Panc1 (cell line): ENCODE data around the gene ZNF469. TPM values are rescaled to one million over a fixed set of nuclear protein-coding genes. Genes with fewer than 3 reads are reported as not detected.

Experiments
- ATAC-seq: fragments of 200-7000 bp; cut with Tn5 transposase; 2 replicates; pipeline ENCODE4 v1.9.1; 2020; ENCODE audit warnings: mild to moderate bottlenecking, moderate library complexity
- BruUV-seq: library from RNA; stranded (reverse); fragments of 400-500 nt; replicated peaks from 2 replicates; lab custom pipeline; 2021; lab: Mats Ljungman, UMichigan
- CTCF ChIA-PET: fragments of 300-600 bp; sonication (Branson Sonifier 250); formaldehyde crosslinking; loops from one replicate; lab custom pipeline; 2022; ENCODE audit warnings: antibody characterized with exemption; lab: Charles Lee
- POLR2A ChIA-PET: fragments of 300-600 bp; sonication (Branson Sonifier 250); formaldehyde crosslinking; loops from one replicate; lab custom pipeline; 2022; ENCODE audit warnings: antibody characterized with exemption; lab: Charles Lee
- DNase-seq: peaks from one replicate; pipeline ENCODE4 v3.0.0-alpha.2; 2010; ENCODE audit warnings: low read depth, low spot score
- H3K27ac ChIP-seq: 2 replicates; pipeline ENCODE4 v1.5.1; 2011; ENCODE audit warnings: mild to moderate bottlenecking, low read length, inconsistent platforms
- H3K27me3 ChIP-seq: fragments of 200-500 bp; sonication (Bioruptor generic); 2 replicates; pipeline ENCODE4 v1.6.0; 2014; ENCODE audit warnings: low read length, inconsistent platforms; ENCODE audit not compliant: control insufficient read depth, insufficient read depth
- H3K36me3 ChIP-seq: fragments of 200-500 bp; sonication (Bioruptor generic); 2 replicates; pipeline ENCODE4 v1.5.1; 2014; ENCODE audit warnings: inconsistent platforms, mild to moderate bottlenecking, low read length, moderate library complexity; ENCODE audit not compliant: control insufficient read depth, insufficient read depth
- H3K4me1 ChIP-seq: 2 replicates; pipeline ENCODE4 v1.5.1; 2011; ENCODE audit warnings: inconsistent platforms, mild to moderate bottlenecking, low read length, moderate library complexity; ENCODE audit not compliant: control insufficient read depth, insufficient read depth
- H3K4me3 ChIP-seq, 2 experiments: 2 replicates each; pipeline ENCODE4 v1.5.1; 2011 to 2012; ENCODE audit warnings: low read depth in 2 of 2, low read length in 2 of 2, mild to moderate bottlenecking in 2 of 2, inconsistent platforms in 1 of 2, moderate library complexity in 1 of 2
- H3K9me3 ChIP-seq: fragments of 200-500 bp; sonication (Bioruptor generic); 2 replicates; pipeline ENCODE4 v1.5.1; 2014; ENCODE audit warnings: low read depth, mild to moderate bottlenecking, inconsistent platforms, low read length, moderate library complexity; ENCODE audit not compliant: control insufficient read depth, insufficient read depth
- POLR2AphosphoS5 ChIP-seq: IDR thresholded peaks from 2 replicates; pipeline ENCODE4 v1.6.1; 2012; ENCODE audit warnings: mild to moderate bottlenecking, low read depth, low read length, moderate library complexity
- REST ChIP-seq, 2 experiments: IDR thresholded peaks; 2 replicates each; pipeline ENCODE4 v1.6.1; 2011 to 2012; ENCODE audit warnings: low read depth in 2 of 2, control low read depth in 1 of 2, low read length in 1 of 2, mild to moderate bottlenecking in 1 of 2, moderate library complexity in 1 of 2; ENCODE audit not compliant: insufficient read depth in 1 of 2
- SIN3A ChIP-seq: IDR thresholded peaks from 2 replicates; pipeline ENCODE4 v1.6.1; 2012; ENCODE audit warnings: low read depth, mild to moderate bottlenecking, low read length, moderate library complexity, borderline replicate concordance; ENCODE audit not compliant: insufficient read depth
- TCF7L2 ChIP-seq: IDR thresholded peaks from 2 replicates; pipeline ENCODE4 v1.6.1; 2011; ENCODE audit warnings: mild to moderate bottlenecking, low read depth, low read length, inconsistent platforms
- in situ Hi-C: cut with HindIII; loops from 2 replicates; pipeline ENCODE4 v1.10.0; 2016; ENCODE audit warnings: low sequenced_read_pairs, low pct_unique_long_range_greater_than_20kb
- intact Hi-C: fragments of 100-400 bp; cut with micrococcal nuclease; formaldehyde crosslinking; loops from one replicate; pipeline ENCODE4 v1.10.0; 2022; ENCODE audit not compliant: unreplicated experiment
- total RNA-seq: library from RNA; stranded (reverse); gene quantifications from one replicate; pipeline ENCODE4 v1.2.1, GENCODE V29; 2021; ENCODE audit not compliant: unreplicated experiment
- TF ChIP-seq, protein P1 (sequence below): fragments of 450-650 bp; IDR thresholded peaks from 2 replicates; pipeline ENCODE4 v1.5.1; 2017; ENCODE audit warnings: mild to moderate bottlenecking

ZNF469 gene
- total RNA-seq, 1 experiment from 2014 or later: 1.3 TPM

GRCh38 chr16:88370365-88370764 lies 12.4 kb upstream of the ZNF469 start:
- TF ChIP-seq SIN3A (no peak), POLR2AphosphoS5 (no peak), TCF7L2 (no peak), REST (IDR thresholded peaks at IDR 0.05; ENCODE audit: insufficient read depth in 1 of 2, low read depth in 2 of 2, low read length in 1 of 2) (no peak)
- TF ChIP-seq, protein P1, sequence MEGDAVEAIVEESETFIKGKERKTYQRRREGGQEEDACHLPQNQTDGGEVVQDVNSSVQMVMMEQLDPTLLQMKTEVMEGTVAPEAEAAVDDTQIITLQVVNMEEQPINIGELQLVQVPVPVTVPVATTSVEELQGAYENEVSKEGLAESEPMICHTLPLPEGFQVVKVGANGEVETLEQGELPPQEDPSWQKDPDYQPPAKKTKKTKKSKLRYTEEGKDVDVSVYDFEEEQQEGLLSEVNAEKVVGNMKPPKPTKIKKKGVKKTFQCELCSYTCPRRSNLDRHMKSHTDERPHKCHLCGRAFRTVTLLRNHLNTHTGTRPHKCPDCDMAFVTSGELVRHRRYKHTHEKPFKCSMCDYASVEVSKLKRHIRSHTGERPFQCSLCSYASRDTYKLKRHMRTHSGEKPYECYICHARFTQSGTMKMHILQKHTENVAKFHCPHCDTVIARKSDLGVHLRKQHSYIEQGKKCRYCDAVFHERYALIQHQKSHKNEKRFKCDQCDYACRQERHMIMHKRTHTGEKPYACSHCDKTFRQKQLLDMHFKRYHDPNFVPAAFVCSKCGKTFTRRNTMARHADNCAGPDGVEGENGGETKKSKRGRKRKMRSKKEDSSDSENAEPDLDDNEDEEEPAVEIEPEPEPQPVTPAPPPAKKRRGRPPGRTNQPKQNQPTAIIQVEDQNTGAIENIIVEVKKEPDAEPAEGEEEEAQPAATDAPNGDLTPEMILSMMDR: no peak
- BruUV-seq: no TSS peak
- no peaks in the 10 kb centered on the region for H3K4me1 ChIP-seq
- CTCF ChIA-PET: no interaction called here
- no peaks in the 10 kb centered on the region for H3K27me3 ChIP-seq
- in situ Hi-C loops (no loop called here), intact Hi-C loops (no loop called here)
- no peaks in the 10 kb centered on the region for H3K36me3 ChIP-seq
- DNase-seq (no peak), ATAC-seq (no peak)
- no peak overlapping the region for H3K4me3 ChIP-seq
- POLR2A ChIA-PET: no interaction called here
- no peak overlapping the region for H3K27ac ChIP-seq
- no peaks in the 10 kb centered on the region for H3K9me3 ChIP-seq

GRCh38 chr16:88372522-88372921 lies 10.2 kb upstream of the ZNF469 start:
- POLR2A ChIA-PET: no interaction called here
- in situ Hi-C loops: no loop called here
- TF ChIP-seq, protein P1: no peak
- TF ChIP-seq REST (IDR thresholded peaks at IDR 0.05; ENCODE audit: insufficient read depth in 1 of 2, low read depth in 2 of 2, low read length in 1 of 2): no peak
- no peak for TF ChIP-seq POLR2AphosphoS5
- TF ChIP-seq SIN3A: no peak
- TF ChIP-seq TCF7L2: no peak
- Histone ChIP-seq H3K9me3 (no peaks in the 10 kb centered on the region), H3K4me3 (no peak overlapping the region), H3K27me3 (no peaks in the 10 kb centered on the region), H3K36me3 (no peaks in the 10 kb centered on the region), H3K27ac (no peak overlapping the region), H3K4me1 (no peaks in the 10 kb centered on the region)
- intact Hi-C loops: no loop called here
- no TSS peak for BruUV-seq
- ATAC-seq (no peak), DNase-seq (no peak)
- CTCF ChIA-PET: no interaction called here
